HK-2 (cell line): Measurements from ENCODE around the gene EIF3K.
A peak's percentile ranks its signal among the peaks of the same experiment; 100 is the strongest.

Experiments
- DNase-seq: peaks from one replicate; pipeline ENCODE4 v3.0.0-alpha.2; 2018; ENCODE audit not compliant: unreplicated experiment

EIF3K gene

DNA sequence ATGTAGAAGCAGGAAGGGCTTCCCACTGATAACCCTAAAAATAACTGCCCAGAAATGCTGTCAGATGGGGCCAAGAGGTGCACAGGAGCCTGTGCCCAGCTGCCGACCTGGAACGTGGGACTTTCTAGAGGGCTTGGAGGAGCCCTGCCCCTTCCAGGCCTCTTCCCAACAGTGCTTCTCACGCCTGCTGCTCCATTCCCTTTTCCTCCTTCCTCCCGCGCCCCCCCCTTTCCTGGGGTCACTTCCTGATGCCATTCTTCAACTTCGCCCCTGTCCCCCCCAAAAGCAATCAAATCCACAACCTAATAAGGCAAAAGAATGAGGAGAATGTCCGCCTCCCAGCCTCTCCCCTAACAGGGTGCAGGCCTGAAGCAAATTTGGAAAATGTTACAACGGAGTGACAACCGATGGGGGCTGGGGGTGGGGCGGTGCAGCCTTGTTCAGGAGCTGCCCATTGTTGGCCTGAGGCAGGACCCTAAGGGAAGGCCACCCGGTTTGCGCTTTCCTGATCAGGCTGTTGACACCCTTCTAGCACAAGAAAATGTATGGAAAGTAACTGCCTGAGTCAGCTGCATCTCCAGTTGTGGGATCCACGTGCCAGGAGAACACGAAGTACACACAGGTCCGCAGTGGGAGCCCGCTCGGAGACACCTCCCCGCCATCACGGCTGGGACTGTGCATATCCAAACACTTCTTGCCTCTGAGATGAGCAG, 47.1 kb downstream of the EIF3K start:
- no peak for DNase-seq

- peak; percentile 71 for DNase-seq
Observed at GRCh38 chr19:38666663-38667511, 47.9 kb downstream of the EIF3K start.

- no peak for DNase-seq
Observed at GRCh38 chr19:38667661-38668171, 48.7 kb downstream of the EIF3K start.

- no peak for DNase-seq
Observed at GRCh38 chr19:38669552-38669951, 50.6 kb downstream of the EIF3K start.

GRCh38 chr19:38670921-38671398, 52.0 kb downstream of the EIF3K start:
- DNase-seq, result no peak

DNA sequence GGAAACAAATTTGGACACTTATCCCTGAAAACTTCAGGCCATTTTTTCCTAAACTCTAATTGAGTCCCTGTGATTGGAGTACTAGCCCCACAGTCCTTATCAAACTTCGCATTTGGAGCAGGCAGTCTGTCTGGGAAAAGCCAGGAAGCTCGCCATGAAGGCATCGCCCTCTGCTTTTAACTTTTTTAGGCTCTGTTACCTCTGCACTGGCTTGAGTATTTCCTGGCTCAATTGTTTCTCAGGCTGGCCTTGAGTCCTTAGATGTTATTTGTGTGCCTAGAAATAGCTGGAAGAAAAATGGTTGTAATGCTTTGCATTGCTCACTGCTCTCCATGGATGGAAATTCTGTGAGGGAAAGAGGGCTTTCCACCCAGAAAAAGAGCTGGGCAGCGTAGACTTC, 52.7 kb downstream of the EIF3K start:
- DNase-seq, result no peak

GRCh38 chr19:38673030-38673429, 54.0 kb downstream of the EIF3K start:
- no peak for DNase-seq

- DNase-seq, result no peak
Observed at GRCh38 chr19:38674388-38675171, 55.6 kb downstream of the EIF3K start.

- DNase-seq, result no peak
Observed at GRCh38 chr19:38675611-38676010, 56.6 kb downstream of the EIF3K start.

DNA sequence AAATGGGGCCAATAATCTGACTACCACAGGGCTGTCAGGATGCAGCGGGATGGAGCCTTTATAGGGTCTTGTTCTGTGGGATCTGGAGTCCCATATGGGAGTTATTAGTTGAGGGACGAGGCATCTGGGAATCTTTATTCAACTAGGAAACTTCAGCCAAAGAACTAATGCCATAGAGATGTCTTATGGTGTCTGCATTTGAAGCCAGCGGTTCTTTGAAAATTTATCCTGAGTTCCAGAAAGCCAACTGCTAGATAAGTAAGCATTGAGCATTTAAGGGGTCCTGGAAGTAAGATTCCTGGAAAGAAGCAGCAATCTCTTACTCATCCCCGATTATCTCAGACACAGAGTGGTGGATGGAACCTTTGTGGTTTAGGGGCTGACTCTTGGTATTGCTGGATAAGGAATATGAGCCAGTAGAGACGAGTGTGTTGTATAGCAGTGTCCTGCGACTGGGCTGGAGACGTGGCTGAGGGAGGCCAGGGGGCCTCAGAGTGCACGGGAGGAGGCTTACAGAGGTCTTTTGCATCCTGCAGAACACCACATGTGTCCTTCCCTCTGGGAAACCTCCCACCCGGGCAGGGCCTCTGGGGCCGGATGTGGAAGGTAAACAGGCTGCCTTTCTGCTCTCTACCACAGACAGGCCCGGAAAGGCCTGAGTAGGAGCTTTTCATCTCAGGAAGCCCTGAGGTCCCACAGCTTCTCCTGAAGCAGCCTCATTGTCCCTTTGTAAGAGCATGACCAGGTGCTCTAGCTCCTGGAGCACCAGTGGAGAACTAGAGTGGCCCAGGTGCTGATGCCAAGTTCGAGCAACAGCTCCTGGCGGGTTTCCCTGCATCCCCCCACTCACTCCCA, 57.3 kb downstream of the EIF3K start:
- no peak for DNase-seq

DNA sequence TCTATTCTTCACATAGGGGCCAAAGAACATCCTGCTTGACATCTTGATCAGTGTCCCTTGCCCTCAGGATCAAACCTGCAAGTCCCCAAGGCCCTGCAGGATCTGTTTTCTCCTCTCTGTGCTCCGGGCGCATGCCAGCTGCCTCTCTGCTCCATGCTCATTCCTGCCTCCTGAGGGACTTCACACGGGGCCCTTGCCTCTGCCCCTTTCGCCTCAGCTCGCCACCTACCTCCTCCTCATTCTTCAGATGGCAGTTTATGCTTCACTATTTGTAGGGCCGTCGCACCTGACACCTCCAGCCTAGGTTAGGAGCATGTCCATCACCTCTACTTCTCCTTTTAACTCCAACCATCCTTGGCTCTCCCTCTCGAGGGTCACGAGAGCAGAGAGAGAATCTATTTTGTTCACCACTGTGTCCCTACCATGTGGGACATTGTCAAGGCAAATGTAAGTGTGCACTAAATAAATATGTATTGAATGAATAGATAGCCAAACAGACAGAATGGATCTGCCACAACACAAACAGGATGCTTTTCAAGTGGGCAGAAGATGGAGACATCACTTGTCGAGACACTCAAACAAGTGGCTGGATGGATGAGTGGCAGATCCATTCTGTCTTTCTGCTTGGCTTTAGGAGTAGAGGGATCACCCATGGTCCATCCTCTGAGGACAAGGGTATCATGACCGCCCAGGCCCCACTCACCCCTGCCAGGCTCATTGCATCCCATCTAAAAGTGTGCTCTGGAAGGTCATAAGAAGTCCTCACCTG, 58.1 kb downstream of the EIF3K start:
- DNase-seq, result no peak

GRCh38 chr19:38678217-38678890, 59.4 kb downstream of the EIF3K start:
- DNase-seq, result no peak

GRCh38 chr19:38678891-38679494, 60.0 kb downstream of the EIF3K start:
- no peak for DNase-seq

GRCh38 chr19:38679839-38680238, 60.9 kb downstream of the EIF3K start:
- no peak for DNase-seq

DNA sequence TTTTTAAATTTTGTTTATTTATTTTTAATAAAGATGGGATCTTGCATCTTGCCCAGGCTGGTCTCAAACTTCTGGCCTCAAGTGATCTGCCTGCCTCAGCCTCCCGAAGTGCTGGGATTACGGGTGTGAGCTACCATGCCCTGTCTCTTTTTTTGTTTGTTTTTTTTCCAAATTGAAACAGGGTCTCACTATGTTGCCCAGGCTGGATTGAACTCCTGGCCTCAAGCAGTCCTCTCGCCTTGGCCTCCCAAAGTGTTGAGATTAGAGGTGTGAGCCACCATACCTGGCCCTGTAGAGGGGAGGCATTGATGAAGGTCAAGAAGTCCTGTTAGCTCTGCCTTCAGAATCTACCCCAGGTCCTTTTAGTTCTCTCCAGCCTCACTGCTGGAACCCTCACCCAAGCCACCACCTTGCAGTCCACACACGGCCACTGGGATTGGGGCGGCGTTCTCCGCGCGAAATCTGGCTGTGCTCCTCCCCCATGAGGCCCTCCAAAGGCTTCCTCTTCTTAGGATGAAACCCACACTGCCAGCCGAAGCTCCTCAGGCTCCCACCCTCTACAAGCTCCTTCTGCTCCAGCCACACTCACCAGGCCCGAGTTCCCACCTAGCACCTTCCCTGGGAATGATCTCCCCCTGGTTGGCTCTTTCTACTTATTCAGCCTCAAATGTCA, 63.3 kb downstream of the EIF3K start:
- no peak for DNase-seq

GRCh38 chr19:38682872-38683392, 63.9 kb downstream of the EIF3K start:
- no peak for DNase-seq

- peak; percentile 96 for DNase-seq
Observed at GRCh38 chr19:38683393-38684077, 64.5 kb downstream of the EIF3K start.
